ENCODE measurements around the gene TBKBP1. TPM values are rescaled to one million over a fixed set of nuclear protein-coding genes. Genes with fewer than 3 reads are reported as not detected.

The TBKBP1 gene
- total and polyA plus RNA-seq, 8 donors, result 10.6 to 33.9 (median 25.9) TPM

GRCh38 chr17:47670064-47670463, 23.9 kb upstream of the TBKBP1 start:
- Histone ChIP-seq H3K27ac (peak overlapping the region in 1 of 2 donors; percentile 75), H3K36me3 (peaks cover 4 to 99% of the 10 kb centered on the region in 2 donors), H3K9me3 (no peaks in the 10 kb centered on the region), H3K4me3 (no peak overlapping the region), H3K27me3 (no peaks in the 10 kb centered on the region), H3K4me1 (peaks cover 0 to 43% of the 10 kb centered on the region in 2 donors)
- ATAC-seq, result peak; percentile 39
- no peak for DNase-seq
- intact Hi-C loops (cut with DNase I), result no loop called here
- TF ChIP-seq CTCF (IDR thresholded peaks at IDR 0.05), result no peak

GRCh38 chr17:47674499-47674898, 19.5 kb upstream of the TBKBP1 start:
- ATAC-seq (no peak), DNase-seq (no peak)
- Histone ChIP-seq H3K27ac (no peak overlapping the region), H3K9me3 (no peaks in the 10 kb centered on the region), H3K4me3 (no peak overlapping the region), H3K4me1 (peaks cover 0 to 16% of the 10 kb centered on the region in 2 donors), H3K36me3 (peaks cover 4 to 100% of the 10 kb centered on the region in 2 donors), H3K27me3 (no peaks in the 10 kb centered on the region)
- no peak for TF ChIP-seq CTCF (IDR thresholded peaks at IDR 0.05)
- intact Hi-C loops (cut with DNase I), result no loop called here

GRCh38 chr17:47675380-47676198, 18.4 kb upstream of the TBKBP1 start:
- intact Hi-C loops (cut with DNase I), result no loop called here
- no peaks in the 10 kb centered on the region for H3K27me3 ChIP-seq
- H3K4me3 ChIP-seq, result no peak overlapping the region
- peaks cover 0 to 5% of the 10 kb centered on the region in 2 donors for H3K4me1 ChIP-seq
- TF ChIP-seq CTCF (IDR thresholded peaks at IDR 0.05), result no peak
- no peak overlapping the region for H3K27ac ChIP-seq
- ATAC-seq (peak; percentile 21), DNase-seq (no peak)
- peaks cover 4 to 100% of the 10 kb centered on the region in 2 donors for H3K36me3 ChIP-seq
- no peaks in the 10 kb centered on the region for H3K9me3 ChIP-seq

GRCh38 chr17:47676199-47676472, 17.8 kb upstream of the TBKBP1 start:
- Histone ChIP-seq H3K36me3 (peaks cover 4 to 100% of the 10 kb centered on the region in 2 donors), H3K27me3 (no peaks in the 10 kb centered on the region), H3K27ac (no peak overlapping the region), H3K9me3 (no peaks in the 10 kb centered on the region), H3K4me1 (no peaks in the 10 kb centered on the region), H3K4me3 (no peak overlapping the region)
- TF ChIP-seq CTCF (IDR thresholded peaks at IDR 0.05), result no peak
- intact Hi-C loops (cut with DNase I), result no loop called here
- no peak for DNase-seq
- ATAC-seq, result no peak

DNA sequence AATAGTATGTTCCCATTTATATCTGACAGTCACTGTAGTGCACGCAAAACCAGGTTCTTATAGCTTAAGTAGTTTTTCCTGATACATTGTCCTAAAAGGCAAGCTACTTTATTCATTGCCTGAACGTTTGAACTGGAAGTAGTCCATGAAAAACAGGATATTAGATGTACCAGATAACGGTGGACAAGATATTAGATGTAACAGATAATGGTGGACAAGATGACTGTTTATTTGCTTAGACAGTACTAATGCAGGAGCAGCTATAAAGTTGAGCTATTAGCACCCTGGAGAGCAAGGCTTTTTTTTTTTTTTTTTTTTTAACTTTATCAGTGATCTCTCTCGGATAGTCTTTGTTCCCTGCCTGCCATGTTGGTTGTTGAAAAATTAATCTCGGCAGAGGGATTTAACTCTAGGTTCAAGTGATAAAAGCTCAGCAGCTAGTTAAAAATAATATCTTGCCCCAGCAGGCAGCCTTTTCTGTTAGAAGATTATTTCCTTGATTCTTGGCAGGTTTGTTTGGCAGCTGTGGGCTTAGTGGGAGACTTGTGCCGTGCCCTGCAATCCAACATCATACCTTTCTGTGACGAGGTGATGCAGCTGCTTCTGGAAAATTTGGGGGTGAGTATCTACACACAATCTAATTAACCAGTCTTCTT, 17.3 kb upstream of the TBKBP1 start:
- Histone ChIP-seq H3K27me3 (no peaks in the 10 kb centered on the region), H3K9me3 (no peaks in the 10 kb centered on the region), H3K27ac (no peak overlapping the region), H3K4me3 (no peak overlapping the region), H3K36me3 (peaks cover 0 to 100% of the 10 kb centered on the region in 2 donors), H3K4me1 (no peaks in the 10 kb centered on the region)
- no peak for TF ChIP-seq CTCF (IDR thresholded peaks at IDR 0.05)
- ATAC-seq (no peak), DNase-seq (no peak)
- intact Hi-C loops (cut with DNase I), result no loop called here
